22Rv1 (cell line): ENCODE results near the gene MEIS2.

ENCODE experiments used
- CTCF ChIP-seq: fragments of 450-650 bp; IDR thresholded peaks from 2 replicates; pipeline ENCODE4 v1.5.1; 2017; ENCODE audit warnings: mild to moderate bottlenecking
- ZFX ChIP-seq: fragments of 450-650 bp; IDR thresholded peaks from 2 replicates; pipeline ENCODE4 v1.6.1; 2017; ENCODE audit warnings: antibody characterized with exemption, borderline replicate concordance

GRCh38 chr15:37034392-37034791 lies 66.0 kb downstream of the MEIS2 start:
- TF ChIP-seq CTCF (no peak), ZFX (no peak)
